Measurements from ENCODE around the gene ING5. TPM values are rescaled to one million over a fixed set of nuclear protein-coding genes. Genes with fewer than 3 reads are reported as not detected.

ING5 gene
- total RNA-seq, 1 experiment from 2014 or later: 45.9 TPM

GRCh38 chr2:241760301-241760771 lies 58.5 kb downstream of the ING5 start:
- Histone ChIP-seq H3K27me3 (ENCODE audit: insufficient read depth, low read length) (no peaks in the 10 kb centered on the region), H3K4me2 (ENCODE audit: low read length) (no peak overlapping the region), H3K9me3 (ENCODE audit: control insufficient read depth in 1 of 2, insufficient read depth in 1 of 2, low read depth in 1 of 2, low read length in 2 of 2) (no peaks in the 10 kb centered on the region), H3K79me2 (ENCODE audit: insufficient read depth, low read length) (no peaks in the 10 kb centered on the region), H3K9ac (ENCODE audit: low read length) (no peak overlapping the region), H3K27ac (ENCODE audit: low read depth, low read length) (no peak overlapping the region), H3K36me3 (ENCODE audit: control insufficient read depth in 1 of 2, insufficient read depth in 2 of 2, low read length in 2 of 2) (peaks cover 11 to 17% of the 10 kb centered on the region in 2 experiments; a peak in 3 of 4 replicates), H3K4me3 (replicated peaks in 1 of 2; ENCODE audit: low read depth in 1 of 2, low read length in 2 of 2) (no peak overlapping the region), H3K9me2 (ENCODE audit: insufficient read depth) (no peaks in the 10 kb centered on the region), H2AFZ (ENCODE audit: low read depth, low read length, poor library complexity, severe bottlenecking) (no peak overlapping the region), H3K4me1 (ENCODE audit: control insufficient read depth in 1 of 2, insufficient read depth in 2 of 2, low read length in 2 of 2) (no peaks in the 10 kb centered on the region), H4K20me1 (ENCODE audit: insufficient read depth) (no peaks in the 10 kb centered on the region)
- ChIA-PET RAD21 (ENCODE audit: low non-redundant PET in 1 of 2, low total read pairs in 2 of 2, uncharacterized antibody in 2 of 2, unreplicated experiment in 2 of 2) (interaction anchor here in 1 of 2 experiments (0.7 kb wide), 1 partner anchor 22 kb away, joined by 3 read pairs; no protein-coding TSS in a partner anchor), POLR2A (no interaction called here), CTCF (no interaction called here)
- ATAC-seq (no peak), DNase-seq (ENCODE audit: low read depth, low spot score) (no peak)
- TF ChIP-seq SIN3A (IDR thresholded peaks at IDR 0.05; ENCODE audit: low read depth): no peak
- no peak for TF ChIP-seq EGR1 (IDR thresholded peaks at IDR 0.05; ENCODE audit: low read depth)
- TF ChIP-seq CEBPB (IDR thresholded peaks at IDR 0.05; ENCODE audit: low read depth): no peak
- TF ChIP-seq ATF3 (IDR thresholded peaks at IDR 0.05): no peak
- no peak for TF ChIP-seq JUND (IDR thresholded peaks at IDR 0.05)
- no peak for TF ChIP-seq CBX3 (IDR thresholded peaks at IDR 0.05; ENCODE audit: low read depth)
- no peak for TF ChIP-seq CTCF (IDR thresholded peaks at IDR 0.05 in 2 of 3, conservative IDR thresholded peaks at IDR 0.05 in 1 of 3; ENCODE audit: borderline replicate concordance in 1 of 3, insufficient read depth in 1 of 3, low read depth in 2 of 3, low read length in 2 of 3)
- no peak for TF ChIP-seq POLR2AphosphoS5 (IDR thresholded peaks at IDR 0.05; ENCODE audit: low read depth, low read length)
- no peak for TF ChIP-seq TCF7L2 (IDR thresholded peaks at IDR 0.05; ENCODE audit: borderline replicate concordance, extremely low read depth, insufficient read depth, insufficient read length)
- no peak for TF ChIP-seq RAD21 (IDR thresholded peaks at IDR 0.05; ENCODE audit: low read depth)
- no peak for TF ChIP-seq MAX (IDR thresholded peaks at IDR 0.05)
- no TSS peak for BruUV-seq (replicated peaks)
- intact Hi-C loops (cut with micrococcal nuclease): no loop called here
